AG04449 (cell line): ENCODE data around the gene TRIO.

Experiments
- CTCF ChIA-PET: fragments of 350-600 bp; formaldehyde crosslinking; extraction: SDS; loops from one replicate; lab custom pipeline; 2021; ENCODE audit warnings: antibody characterized with exemption; lab: Yijun Ruan, JAX
- POLR2A ChIA-PET: fragments of 400-600, 350-600 bp; formaldehyde crosslinking; extraction: SDS; loops from one replicate; lab custom pipeline; 2020; ENCODE audit warnings: antibody characterized with exemption, inconsistent platforms; lab: Yijun Ruan, JAX
- DNase-seq: peaks from one replicate; pipeline ENCODE4 v3.0.0-alpha.2; 2010; ENCODE audit warnings: low read depth, low spot score
- H3K4me3 ChIP-seq: 2 replicates; pipeline ENCODE4 v1.5.1; 2011; ENCODE audit warnings: low read depth, mild to moderate bottlenecking, control low read depth, low read length
- CTCF ChIP-seq: IDR thresholded peaks from one replicate; pipeline ENCODE4 v1.5.1; 2011; ENCODE audit warnings: mild to moderate bottlenecking, moderate library complexity, low read length, control low read depth, inconsistent platforms; ENCODE audit not compliant: insufficient read depth; ENCODE audit errors: missing control alignments

TRIO gene

GRCh38 chr5:14266171-14266570, 123.0 kb downstream of the TRIO start:
- no peak for DNase-seq
- POLR2A ChIA-PET = interaction anchor here (1.1 to 1.8 kb wide), 2 partner anchors 75 to 121 kb away, joined by 3 to 4 read pairs; no protein-coding TSS in a partner anchor
- CTCF ChIA-PET = interaction anchor here (1.3 kb wide), 1 partner anchor 19 kb away, joined by 3 read pairs; no protein-coding TSS in a partner anchor
- no peak overlapping the region for H3K4me3 ChIP-seq
- no peak for TF ChIP-seq CTCF

DNA sequence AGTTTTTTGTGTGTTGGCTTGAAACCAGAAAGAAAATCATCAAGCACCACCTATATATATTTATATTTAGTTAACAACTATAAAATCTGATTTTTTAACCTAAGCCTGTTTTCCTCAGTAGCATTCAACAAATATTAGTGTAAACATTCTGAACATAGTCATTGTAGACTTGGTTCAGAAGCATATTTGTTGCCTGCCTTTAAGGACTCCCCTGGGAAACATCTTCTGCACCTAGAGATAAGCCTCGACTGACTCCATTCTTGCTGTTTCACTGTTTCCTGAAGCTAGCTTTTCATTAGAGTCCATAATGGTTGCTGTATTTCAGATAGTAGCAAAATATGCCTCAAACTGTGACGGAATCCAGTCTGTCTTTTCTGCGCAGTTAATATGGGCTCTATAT, 123.5 kb downstream of the TRIO start:
- ChIA-PET CTCF (no interaction called here), POLR2A (interaction anchor here (1.8 kb wide), 1 partner anchor 76 kb away, joined by 4 read pairs; no protein-coding TSS in a partner anchor)
- DNase-seq = no peak
- no peak for TF ChIP-seq CTCF
- no peak overlapping the region for H3K4me3 ChIP-seq

DNA sequence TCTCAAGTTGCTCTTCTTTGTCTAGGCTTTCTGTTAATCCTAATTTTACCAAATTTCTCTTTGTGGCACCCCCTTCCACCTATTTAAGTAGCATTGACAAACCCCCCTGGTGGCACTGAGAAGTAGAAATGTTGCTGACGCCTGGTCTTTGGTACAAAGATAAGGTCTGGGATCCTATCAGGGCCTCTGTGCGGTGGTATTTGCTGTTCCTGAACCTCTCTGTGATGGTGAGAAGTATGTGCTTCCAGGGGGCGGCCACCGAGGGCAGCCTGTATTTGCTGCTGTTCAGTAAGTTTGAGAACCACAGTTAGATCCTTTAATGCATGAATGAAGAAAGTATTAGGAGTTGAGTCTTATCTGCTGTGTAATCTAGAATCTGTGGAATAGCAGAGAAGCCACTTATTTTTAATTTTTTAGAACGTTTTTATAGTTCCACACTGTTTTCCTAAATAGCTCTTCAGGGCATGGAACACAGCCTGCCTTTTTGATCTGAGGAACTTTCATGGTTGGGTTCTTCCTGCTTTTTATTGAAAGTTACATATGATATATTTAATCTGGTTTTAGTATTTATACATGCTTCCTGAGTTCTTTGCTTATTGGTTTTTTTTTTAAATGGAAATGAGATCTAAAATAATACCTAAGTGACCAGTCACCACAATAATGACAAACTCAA, 124.2 kb downstream of the TRIO start:
- TF ChIP-seq CTCF = no peak
- H3K4me3 ChIP-seq = no peak overlapping the region
- CTCF ChIA-PET = interaction anchor here (1.2 to 5.5 kb wide), 3 partner anchors 13 to 113 kb away, joined by 3 to 70 read pairs (median 51); no protein-coding TSS in a partner anchor
- no peak for DNase-seq
- POLR2A ChIA-PET = interaction anchor here (1.2 to 1.3 kb wide), 2 partner anchors 77 to 122 kb away, joined by 5 to 6 read pairs; no protein-coding TSS in a partner anchor

DNA sequence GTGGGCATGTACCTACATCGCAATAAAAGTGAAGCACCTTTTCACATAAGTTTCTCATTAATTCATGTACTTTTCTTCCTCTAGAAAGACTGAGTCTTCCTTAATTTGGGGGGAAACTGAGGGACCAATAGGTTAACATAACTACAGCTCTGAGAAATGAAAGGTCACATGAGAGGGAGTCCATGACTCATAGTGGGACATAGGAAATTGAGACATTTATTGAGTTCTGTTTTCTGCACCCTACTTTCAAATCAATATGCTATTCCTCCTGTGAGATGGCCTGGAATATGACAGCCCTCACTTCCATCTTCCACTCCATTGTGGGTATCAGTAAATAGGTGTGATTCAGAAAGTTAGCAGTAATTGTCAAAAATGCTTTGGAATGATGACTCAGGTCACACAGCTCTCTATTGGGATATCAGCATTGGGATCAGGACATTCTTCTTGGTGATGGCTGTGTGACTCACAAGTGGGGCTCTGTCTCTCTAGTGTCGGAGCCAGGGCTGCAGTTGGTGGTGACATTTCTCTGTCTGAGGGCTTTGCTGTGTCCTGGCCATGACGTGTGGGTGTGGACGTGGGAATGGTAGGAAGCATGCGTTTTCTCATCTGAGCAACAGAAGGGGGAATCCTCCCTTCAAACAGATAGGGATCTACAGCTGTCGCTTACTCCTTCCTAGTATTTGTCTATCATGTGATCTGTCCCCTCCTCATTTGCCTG, 125.0 kb downstream of the TRIO start:
- no peak for TF ChIP-seq CTCF
- peak; percentile 45 for DNase-seq
- CTCF ChIA-PET = interaction anchor here (0.7 to 5.5 kb wide), 10 partner anchors 12 to 274 kb away, joined by 3 to 70 read pairs (median 16); no protein-coding TSS in a partner anchor
- POLR2A ChIA-PET = interaction anchor here (0.7 to 1.3 kb wide), 4 partner anchors 18 to 230 kb away, joined by 3 to 6 read pairs (median 4); no protein-coding TSS in a partner anchor
- no peak overlapping the region for H3K4me3 ChIP-seq

- POLR2A ChIA-PET = interaction anchor here (1.0 to 1.3 kb wide), 3 partner anchors 19 to 123 kb away, joined by 3 to 6 read pairs (median 5); no protein-coding TSS in a partner anchor
- H3K4me3 ChIP-seq = no peak overlapping the region
- no peak for TF ChIP-seq CTCF
- DNase-seq = no peak
- CTCF ChIA-PET = interaction anchor here (0.7 to 5.5 kb wide), 19 partner anchors 11 to 275 kb away, joined by 3 to 70 read pairs (median 14); no protein-coding TSS in a partner anchor
Measured at GRCh38 chr5:14268738-14269137, 125.6 kb downstream of the TRIO start.

DNA sequence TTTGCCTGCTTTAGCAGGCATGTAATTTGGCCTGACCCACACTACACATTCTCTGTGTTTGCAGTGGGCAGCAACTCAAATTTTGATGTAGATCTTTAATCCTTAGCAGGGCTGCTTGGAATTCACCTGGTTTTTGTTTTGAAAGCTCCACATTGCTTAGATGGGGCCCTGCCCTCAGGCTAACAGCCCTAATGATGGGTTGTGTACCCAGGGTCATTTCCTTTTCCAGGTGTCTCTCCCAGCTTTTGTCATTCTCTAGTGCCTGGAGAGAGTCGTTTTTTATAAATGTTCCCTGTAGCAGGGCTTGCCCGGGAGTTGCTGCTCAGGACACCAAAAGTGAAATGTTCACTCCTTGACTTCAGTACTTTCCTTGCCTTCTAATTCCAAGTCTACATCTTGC, 126.3 kb downstream of the TRIO start:
- TF ChIP-seq CTCF = no peak
- CTCF ChIA-PET = interaction anchor here (0.7 to 5.5 kb wide), 27 partner anchors 10 to 380 kb away, joined by 3 to 70 read pairs (median 6); no protein-coding TSS in a partner anchor
- POLR2A ChIA-PET = no interaction called here

More for the DNA sequence above, 126.3 kb downstream of the TRIO start:
- no peak overlapping the region for H3K4me3 ChIP-seq
- DNase-seq = no peak
